OCI-LY3 (cell line): ENCODE results near the gene GSTM4.
"Not testable (repeated sequence)": the region's sequence is repeated elsewhere in the genome, so short reads cannot be mapped to it uniquely, and the experiment has no call there.

Experiments
- EZH2phosphoT487 ChIP-seq: fragments of 200-600 bp; shearing (Covaris generic); IDR thresholded peaks from 2 replicates; pipeline ENCODE4 v1.6.1; 2018; ENCODE audit warnings: antibody characterized with exemption, mixed run types, low read depth
- TF ChIP-seq, protein P1 (sequence below): fragments of 200-600, 300-600 bp; sonication (generic); IDR thresholded peaks from 2 replicates; pipeline ENCODE4 v1.5.1; 2014; ENCODE audit warnings: antibody characterized with exemption, low read length, low read depth

DNA sequence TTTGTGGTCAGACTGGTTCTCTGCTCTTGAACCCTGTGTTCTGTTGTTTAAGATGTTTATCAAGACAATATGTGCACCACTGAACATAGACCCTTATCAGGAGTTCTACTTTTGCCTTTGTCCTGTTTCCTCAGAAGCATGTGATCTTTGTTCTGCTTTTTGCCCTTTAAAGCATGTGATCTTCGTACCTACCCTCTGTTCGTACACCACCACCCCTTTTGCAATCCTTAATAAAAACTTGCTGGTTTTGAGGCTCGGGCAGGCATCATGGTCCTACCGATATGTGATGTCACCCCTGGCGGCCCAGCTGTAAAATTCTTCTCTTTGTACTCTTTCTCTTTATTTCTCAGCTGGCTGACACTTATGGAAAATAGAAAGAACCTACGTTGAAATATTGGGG is 28.9 kb downstream of the GSTM4 start:
- TF ChIP-seq, protein P1, sequence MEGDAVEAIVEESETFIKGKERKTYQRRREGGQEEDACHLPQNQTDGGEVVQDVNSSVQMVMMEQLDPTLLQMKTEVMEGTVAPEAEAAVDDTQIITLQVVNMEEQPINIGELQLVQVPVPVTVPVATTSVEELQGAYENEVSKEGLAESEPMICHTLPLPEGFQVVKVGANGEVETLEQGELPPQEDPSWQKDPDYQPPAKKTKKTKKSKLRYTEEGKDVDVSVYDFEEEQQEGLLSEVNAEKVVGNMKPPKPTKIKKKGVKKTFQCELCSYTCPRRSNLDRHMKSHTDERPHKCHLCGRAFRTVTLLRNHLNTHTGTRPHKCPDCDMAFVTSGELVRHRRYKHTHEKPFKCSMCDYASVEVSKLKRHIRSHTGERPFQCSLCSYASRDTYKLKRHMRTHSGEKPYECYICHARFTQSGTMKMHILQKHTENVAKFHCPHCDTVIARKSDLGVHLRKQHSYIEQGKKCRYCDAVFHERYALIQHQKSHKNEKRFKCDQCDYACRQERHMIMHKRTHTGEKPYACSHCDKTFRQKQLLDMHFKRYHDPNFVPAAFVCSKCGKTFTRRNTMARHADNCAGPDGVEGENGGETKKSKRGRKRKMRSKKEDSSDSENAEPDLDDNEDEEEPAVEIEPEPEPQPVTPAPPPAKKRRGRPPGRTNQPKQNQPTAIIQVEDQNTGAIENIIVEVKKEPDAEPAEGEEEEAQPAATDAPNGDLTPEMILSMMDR: not testable (repeated sequence)
- TF ChIP-seq EZH2phosphoT487: not testable (repeated sequence)
